ENCODE results near the gene EME1.

DNA sequence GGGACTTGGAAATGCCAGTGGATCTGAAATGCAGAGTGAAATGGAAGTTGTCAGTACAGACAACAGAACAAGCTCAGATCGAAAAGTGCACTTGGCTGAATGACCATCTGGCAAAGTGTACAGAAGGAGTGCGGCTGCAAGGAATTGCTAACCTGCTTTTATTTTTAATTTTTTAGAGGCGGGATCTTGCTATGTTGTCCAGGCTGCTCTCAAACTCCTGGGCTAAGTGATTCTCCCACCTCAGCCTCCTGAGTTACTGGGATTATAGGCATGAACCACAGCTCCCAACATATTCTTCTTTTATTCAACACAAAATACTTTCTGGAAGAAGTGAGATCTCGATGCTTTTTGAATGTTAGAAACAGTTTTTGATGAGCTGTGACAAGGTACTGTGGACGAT, 20.7 kb downstream of the EME1 start:
- TF ChIP-seq POLR2A (IDR thresholded peaks at IDR 0.05) = no peak
- TF ChIP-seq CTCF (IDR thresholded peaks at IDR 0.05) = no peak
- no peak for TF ChIP-seq POLR2AphosphoS5 (IDR thresholded peaks at IDR 0.05)

Data from prostate gland (tissue), 2 donors.